ENCODE data around the gene WNT9B. TPM values are rescaled to one million over a fixed set of nuclear protein-coding genes. Genes with fewer than 3 reads are reported as not detected.

Gene WNT9B
- total and polyA plus RNA-seq, 2 experiments from 2014 or later: 2.4 to 2.6 TPM

DNA sequence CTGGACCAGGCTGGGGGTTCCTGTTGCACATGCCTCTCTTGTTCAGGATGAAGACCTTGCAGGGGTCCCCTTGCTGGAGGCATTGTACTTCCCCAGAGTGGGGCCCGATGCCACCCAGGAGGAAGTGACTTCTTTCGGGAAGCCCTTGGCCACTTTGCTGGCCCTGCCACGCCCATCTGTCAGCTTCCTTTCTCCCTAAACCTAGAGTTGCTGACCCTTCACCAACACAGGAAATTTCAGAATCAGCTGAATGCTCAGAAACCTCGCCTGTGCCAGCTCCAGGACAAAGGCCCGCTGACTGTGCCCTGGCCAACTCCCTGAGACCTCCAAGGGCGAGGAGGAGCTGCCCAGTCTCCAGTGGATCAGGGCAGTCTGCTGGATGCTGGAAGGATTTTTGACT lies 26.7 kb downstream of the WNT9B start:
- no peak overlapping the region for H2AFZ ChIP-seq
- 81% methylated on average over 6 of the region's 6 CpGs for WGBS (ENCODE audit: low lambda C conversion rate, missing lambda C conversion rate)
- H3K36me3 ChIP-seq (replicated peaks; ENCODE audit: insufficient read depth, low read depth): no peaks in the 10 kb centered on the region
- H3K4me1 ChIP-seq (ENCODE audit: insufficient read depth): no peaks in the 10 kb centered on the region
- H3K79me2 ChIP-seq: no peaks in the 10 kb centered on the region
- no peaks in the 10 kb centered on the region for H3K9me3 ChIP-seq (ENCODE audit: low read depth)
- no peak overlapping the region for H3K4me3 ChIP-seq
- TF ChIP-seq, protein P1, sequence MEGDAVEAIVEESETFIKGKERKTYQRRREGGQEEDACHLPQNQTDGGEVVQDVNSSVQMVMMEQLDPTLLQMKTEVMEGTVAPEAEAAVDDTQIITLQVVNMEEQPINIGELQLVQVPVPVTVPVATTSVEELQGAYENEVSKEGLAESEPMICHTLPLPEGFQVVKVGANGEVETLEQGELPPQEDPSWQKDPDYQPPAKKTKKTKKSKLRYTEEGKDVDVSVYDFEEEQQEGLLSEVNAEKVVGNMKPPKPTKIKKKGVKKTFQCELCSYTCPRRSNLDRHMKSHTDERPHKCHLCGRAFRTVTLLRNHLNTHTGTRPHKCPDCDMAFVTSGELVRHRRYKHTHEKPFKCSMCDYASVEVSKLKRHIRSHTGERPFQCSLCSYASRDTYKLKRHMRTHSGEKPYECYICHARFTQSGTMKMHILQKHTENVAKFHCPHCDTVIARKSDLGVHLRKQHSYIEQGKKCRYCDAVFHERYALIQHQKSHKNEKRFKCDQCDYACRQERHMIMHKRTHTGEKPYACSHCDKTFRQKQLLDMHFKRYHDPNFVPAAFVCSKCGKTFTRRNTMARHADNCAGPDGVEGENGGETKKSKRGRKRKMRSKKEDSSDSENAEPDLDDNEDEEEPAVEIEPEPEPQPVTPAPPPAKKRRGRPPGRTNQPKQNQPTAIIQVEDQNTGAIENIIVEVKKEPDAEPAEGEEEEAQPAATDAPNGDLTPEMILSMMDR (IDR thresholded peaks at IDR 0.05; ENCODE audit: poor library complexity): no peak
- no peaks in the 10 kb centered on the region for H4K20me1 ChIP-seq (ENCODE audit: insufficient read depth, poor library complexity, severe bottlenecking)
- H3K27ac ChIP-seq: no peak overlapping the region
- no peak overlapping the region for H3K4me2 ChIP-seq
- no peaks in the 10 kb centered on the region for H3K27me3 ChIP-seq
- no peaks in the 10 kb centered on the region for H3K9me2 ChIP-seq (replicated peaks; ENCODE audit: insufficient read depth)
- no peak for DNase-seq (ENCODE audit: low spot score)

DNA sequence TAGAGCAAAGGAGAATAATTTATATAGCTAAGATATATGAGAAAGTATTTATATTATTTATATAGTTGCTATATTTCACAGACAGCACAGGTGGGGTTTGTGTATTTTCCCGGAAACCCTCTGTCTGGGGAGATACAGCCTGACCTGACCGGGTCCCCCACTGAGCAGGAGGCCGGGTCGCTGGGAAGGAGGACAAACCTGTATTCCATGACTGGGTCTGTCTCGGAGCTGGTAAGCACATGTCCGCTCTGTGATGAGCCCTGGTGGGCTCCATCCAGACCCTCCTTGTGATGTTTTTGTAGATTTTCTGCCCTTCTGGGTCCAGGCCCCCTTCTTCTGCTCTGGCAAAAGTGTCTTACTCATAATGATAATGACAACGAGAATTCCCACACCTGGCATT lies 27.7 kb downstream of the WNT9B start:
- no peak for DNase-seq (ENCODE audit: low spot score)
- H2AFZ ChIP-seq: no peak overlapping the region
- H3K9me3 ChIP-seq (ENCODE audit: low read depth): no peaks in the 10 kb centered on the region
- H3K4me1 ChIP-seq (ENCODE audit: insufficient read depth): no peaks in the 10 kb centered on the region
- WGBS (ENCODE audit: low lambda C conversion rate, missing lambda C conversion rate): 84% methylated on average over 7 of the region's 7 CpGs
- no peaks in the 10 kb centered on the region for H3K36me3 ChIP-seq (replicated peaks; ENCODE audit: insufficient read depth, low read depth)
- H3K9me2 ChIP-seq (replicated peaks; ENCODE audit: insufficient read depth): no peaks in the 10 kb centered on the region
- H3K27me3 ChIP-seq: no peaks in the 10 kb centered on the region
- H3K79me2 ChIP-seq: no peaks in the 10 kb centered on the region
- TF ChIP-seq EZH2 (IDR thresholded peaks at IDR 0.05; ENCODE audit: borderline replicate concordance) (no peak), EZH2phosphoT487 (IDR thresholded peaks at IDR 0.05; ENCODE audit: low read depth, severe bottlenecking, unreplicated experiment) (no peak)
- TF ChIP-seq, protein P1 (IDR thresholded peaks at IDR 0.05; ENCODE audit: poor library complexity): no peak
- no peak overlapping the region for H3K4me2 ChIP-seq
- H3K4me3 ChIP-seq: no peak overlapping the region
- no peak overlapping the region for H3K27ac ChIP-seq
- no peaks in the 10 kb centered on the region for H4K20me1 ChIP-seq (ENCODE audit: insufficient read depth, poor library complexity, severe bottlenecking)

DNA sequence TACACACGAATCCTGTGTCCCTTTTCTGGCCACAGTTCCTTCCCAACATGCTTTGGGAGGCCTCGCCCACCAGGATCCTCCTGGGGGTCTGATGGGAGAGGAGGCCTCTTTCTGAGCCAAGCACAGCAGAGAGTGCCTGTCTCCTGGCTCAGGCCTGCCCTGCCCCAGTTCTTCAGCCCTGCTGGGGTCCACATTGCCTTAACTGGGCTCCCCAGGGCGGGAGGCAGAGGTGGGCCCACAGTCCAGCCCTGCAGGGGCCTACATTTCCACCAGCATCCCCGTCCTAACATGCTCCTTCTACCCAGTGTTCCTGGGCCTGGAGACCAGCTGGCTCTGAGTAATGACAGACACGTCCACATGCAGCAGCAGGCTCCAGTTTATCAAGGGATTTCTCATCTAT lies 29.6 kb downstream of the WNT9B start:
- no peaks in the 10 kb centered on the region for H3K36me3 ChIP-seq (replicated peaks; ENCODE audit: insufficient read depth, low read depth)
- H3K4me3 ChIP-seq: no peak overlapping the region
- no peaks in the 10 kb centered on the region for H3K9me2 ChIP-seq (replicated peaks; ENCODE audit: insufficient read depth)
- no peaks in the 10 kb centered on the region for H3K27me3 ChIP-seq
- no peak overlapping the region for H3K4me2 ChIP-seq
- H4K20me1 ChIP-seq (ENCODE audit: insufficient read depth, poor library complexity, severe bottlenecking): no peaks in the 10 kb centered on the region
- H3K9me3 ChIP-seq (ENCODE audit: low read depth): no peaks in the 10 kb centered on the region
- no peak overlapping the region for H2AFZ ChIP-seq
- 79% methylated on average over 5 of the region's 5 CpGs for WGBS (ENCODE audit: low lambda C conversion rate, missing lambda C conversion rate)
- no peak for DNase-seq (ENCODE audit: low spot score)
- TF ChIP-seq EZH2phosphoT487 (IDR thresholded peaks at IDR 0.05; ENCODE audit: low read depth, severe bottlenecking, unreplicated experiment): no peak
- no peak for TF ChIP-seq EZH2 (IDR thresholded peaks at IDR 0.05; ENCODE audit: borderline replicate concordance)
- TF ChIP-seq, protein P1 (IDR thresholded peaks at IDR 0.05; ENCODE audit: poor library complexity): no peak
- H3K4me1 ChIP-seq (ENCODE audit: insufficient read depth): no peaks in the 10 kb centered on the region
- H3K79me2 ChIP-seq: no peaks in the 10 kb centered on the region
- no peak overlapping the region for H3K27ac ChIP-seq

DNA sequence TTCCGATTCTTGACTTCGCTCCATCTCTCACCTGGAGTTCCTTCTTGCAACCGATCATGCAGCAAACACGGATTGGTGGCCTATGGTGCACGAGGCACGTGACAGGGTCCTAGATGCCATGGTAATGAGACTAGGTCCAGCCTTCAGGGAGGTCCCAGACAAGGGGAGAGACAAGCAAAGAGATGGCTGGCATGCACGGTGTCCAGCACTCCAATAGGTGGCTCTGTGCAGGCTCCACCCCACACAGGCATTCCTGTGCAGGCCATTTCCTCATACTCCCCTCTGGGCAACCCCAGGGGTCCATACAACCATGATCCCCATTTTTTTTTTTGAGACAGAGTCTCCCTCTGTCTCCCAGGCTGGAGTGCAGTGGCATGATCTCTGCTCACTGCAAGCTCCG lies 31.3 kb downstream of the WNT9B start:
- TF ChIP-seq EZH2phosphoT487 (IDR thresholded peaks at IDR 0.05; ENCODE audit: low read depth, severe bottlenecking, unreplicated experiment) (no peak), EZH2 (IDR thresholded peaks at IDR 0.05; ENCODE audit: borderline replicate concordance) (no peak)
- TF ChIP-seq, protein P1 (IDR thresholded peaks at IDR 0.05; ENCODE audit: poor library complexity): no peak
- DNase-seq (ENCODE audit: low spot score): no peak
- Histone ChIP-seq H3K27me3 (no peaks in the 10 kb centered on the region), H2AFZ (no peak overlapping the region), H3K4me1 (ENCODE audit: insufficient read depth) (no peaks in the 10 kb centered on the region), H3K9me2 (replicated peaks; ENCODE audit: insufficient read depth) (no peaks in the 10 kb centered on the region), H3K27ac (no peak overlapping the region), H3K4me2 (no peak overlapping the region), H4K20me1 (ENCODE audit: insufficient read depth, poor library complexity, severe bottlenecking) (no peaks in the 10 kb centered on the region), H3K9me3 (ENCODE audit: low read depth) (no peaks in the 10 kb centered on the region), H3K4me3 (no peak overlapping the region), H3K36me3 (replicated peaks; ENCODE audit: insufficient read depth, low read depth) (no peaks in the 10 kb centered on the region), H3K79me2 (no peaks in the 10 kb centered on the region)
- WGBS (ENCODE audit: low lambda C conversion rate, missing lambda C conversion rate): 90% methylated on average over 8 of the region's 8 CpGs

Data from hepatocyte (in vitro differentiated cells).